H1 (cell line): ENCODE measurements around the gene HIVEP3. TPM values are rescaled to one million over a fixed set of nuclear protein-coding genes. Genes with fewer than 3 reads are reported as not detected.

Experiments used
- CTCF ChIA-PET: fragments of 300-600 bp; sonication (Branson Sonifier 250); formaldehyde crosslinking; loops from one replicate; lab custom pipeline; 2021; ENCODE audit not compliant: partially characterized antibody; lab: Charles Lee
- POLR2A ChIA-PET: fragments of 300-600 bp; sonication (Branson Sonifier 250); formaldehyde crosslinking; loops from one replicate; lab custom pipeline; 2021; ENCODE audit warnings: inconsistent platforms; ENCODE audit not compliant: partially characterized antibody; lab: Charles Lee
- DNase-seq, 2 experiments: peaks; one replicate each; pipeline versions ENCODE4 v3.0.0 to v3.0.0-alpha.2; 2010 to 2022; ENCODE audit warnings: low spot score in 2 of 2, low read depth in 1 of 2, mixed read lengths in 1 of 2
- FAIRE-seq: peaks from 2 replicates; lab custom pipeline; 2011; peaks lifted over from hg19 to GRCh38; lab: Jason Lieb, UNC
- H2AFZ ChIP-seq: 2 replicates; pipeline ENCODE4 v1.8.1; 2012; ENCODE audit warnings: low read length, inconsistent platforms
- H2AK5ac ChIP-seq: 2 replicates; pipeline ENCODE4 v1.6.1; 2013; ENCODE audit warnings: low read depth, low read length
- H2BK120ac ChIP-seq: replicated peaks from 2 replicates; pipeline ENCODE3; 2013; ENCODE audit warnings: low read depth, low read length, inconsistent platforms
- H2BK12ac ChIP-seq: 2 replicates; pipeline ENCODE4 v1.6.1; 2013; ENCODE audit warnings: low read depth, low read length
- H2BK15ac ChIP-seq: 2 replicates; pipeline ENCODE4 v1.6.1; 2013; ENCODE audit warnings: low read length
- H2BK20ac ChIP-seq: 2 replicates; pipeline ENCODE4 v1.6.1; 2013; ENCODE audit warnings: low read length
- H2BK5ac ChIP-seq: 2 replicates; pipeline ENCODE4 v1.6.1; 2013; ENCODE audit warnings: low read depth, low read length
- H3K14ac ChIP-seq: 2 replicates; pipeline ENCODE4 v1.6.1; 2013; ENCODE audit warnings: inconsistent platforms; ENCODE audit not compliant: insufficient read length
- H3K18ac ChIP-seq: 2 replicates; pipeline ENCODE4 v1.6.1; 2013; ENCODE audit warnings: low read length; ENCODE audit errors: extremely low read depth
- H3K23ac ChIP-seq: 2 replicates; pipeline ENCODE4 v1.6.1; 2013; ENCODE audit warnings: inconsistent platforms; ENCODE audit not compliant: insufficient read length
- H3K23me2 ChIP-seq: 2 replicates; pipeline ENCODE4 v1.6.1; 2013; ENCODE audit warnings: low read depth, low read length
- H3K27ac ChIP-seq: 2 replicates; pipeline ENCODE4 v1.6.1; 2011; ENCODE audit warnings: low read depth, low read length, inconsistent platforms
- H3K27me3 ChIP-seq, 4 experiments: replicated peaks in 1 of 4; 1 replicate in 1 of 4; 2 replicates in 3 of 4; pipeline versions ENCODE4 v1.6.1 to v1.8.1; 2011 to 2013; ENCODE audit warnings: low read length in 3 of 4, mild to moderate bottlenecking in 3 of 4, inconsistent platforms in 2 of 4, mixed read lengths in 2 of 4, moderate library complexity in 1 of 4; ENCODE audit not compliant: control insufficient read depth in 3 of 4, insufficient read depth in 3 of 4; ENCODE audit errors: extremely low read depth in 1 of 4
- H3K36me3 ChIP-seq, 4 experiments: 2 replicates each; pipeline versions ENCODE4 v1.6.1 to v1.8.1; 2011 to 2013; ENCODE audit warnings: mild to moderate bottlenecking in 4 of 4, low read length in 3 of 4, moderate library complexity in 2 of 4, control low read depth in 1 of 4, inconsistent platforms in 1 of 4; ENCODE audit not compliant: insufficient read depth in 4 of 4, control insufficient read depth in 2 of 4
- H3K4ac ChIP-seq: replicated peaks from 2 replicates; pipeline ENCODE3; 2013; ENCODE audit warnings: low read length, low read depth, mixed read lengths, inconsistent platforms; ENCODE audit not compliant: insufficient read length
- H3K4me1 ChIP-seq, 4 experiments: replicated peaks in 1 of 4; 1 replicate in 1 of 4; 2 replicates in 3 of 4; pipeline versions ENCODE4 v1.6.1 to v1.8.1; 2011 to 2013; ENCODE audit warnings: low read length in 3 of 4, inconsistent platforms in 2 of 4, mixed read lengths in 1 of 4; ENCODE audit not compliant: insufficient read depth in 4 of 4, control insufficient read depth in 3 of 4
- H3K4me2 ChIP-seq, 2 experiments: 2 replicates each; pipeline versions ENCODE4 v1.6.1 to v1.8.1; 2011 to 2013; ENCODE audit warnings: low read depth in 2 of 2, low read length in 2 of 2, control low read depth in 1 of 2, inconsistent platforms in 1 of 2, mild to moderate bottlenecking in 1 of 2; ENCODE audit not compliant: insufficient read depth in 1 of 2
- H3K4me3 ChIP-seq, 4 experiments: fragments of 200-600, 300-600 bp in 1 of 4; sonication (generic), shearing (Covaris generic), sonication (Bioruptor Twin) in 1 of 4; 2 replicates each; pipeline versions ENCODE4 v1.5.1 to v1.8.1; 2011 to 2016; ENCODE audit warnings: low read length in 4 of 4, low read depth in 3 of 4, control low read depth in 2 of 4, inconsistent platforms in 2 of 4, mild to moderate bottlenecking in 2 of 4, mixed read lengths in 1 of 4, moderate library complexity in 1 of 4; ENCODE audit not compliant: insufficient read depth in 2 of 4; ENCODE audit errors: extremely low read depth in 1 of 4
- H3K56ac ChIP-seq: replicated peaks from 2 replicates; pipeline ENCODE3; 2013; ENCODE audit warnings: low read depth, mild to moderate bottlenecking, mixed read lengths, low read length, inconsistent platforms; ENCODE audit not compliant: insufficient read length
- H3K79me1 ChIP-seq: 2 replicates; pipeline ENCODE4 v1.6.1; 2013; ENCODE audit warnings: low read depth, low read length, control low read depth
- H3K79me2 ChIP-seq, 2 experiments: 2 replicates each; pipeline versions ENCODE4 v1.6.1 to v1.8.1; 2012 to 2013; ENCODE audit warnings: low read length in 2 of 2, mild to moderate bottlenecking in 2 of 2, inconsistent platforms in 1 of 2; ENCODE audit not compliant: insufficient read depth in 2 of 2, control insufficient read depth in 1 of 2
- H3K9ac ChIP-seq, 4 experiments: replicated peaks in 1 of 4; 1 replicate in 1 of 4; 2 replicates in 3 of 4; pipeline versions ENCODE4 v1.6.1 to v1.8.1; 2011 to 2013; ENCODE audit warnings: low read depth in 3 of 4, low read length in 3 of 4, control low read depth in 2 of 4, mild to moderate bottlenecking in 2 of 4, moderate library complexity in 2 of 4, inconsistent platforms in 1 of 4; ENCODE audit errors: extremely low read depth in 1 of 4
- H3K9me3 ChIP-seq, 2 experiments: 2 replicates each; pipeline versions ENCODE4 v1.6.1 to v1.8.1; 2012 to 2013; ENCODE audit warnings: mild to moderate bottlenecking in 2 of 2, moderate library complexity in 2 of 2, control low read depth in 1 of 2, inconsistent platforms in 1 of 2, low read depth in 1 of 2, low read length in 1 of 2, mixed read lengths in 1 of 2; ENCODE audit not compliant: insufficient read depth in 2 of 2
- H4K20me1 ChIP-seq, 2 experiments: replicated peaks in 1 of 2; 2 replicates each; pipeline versions ENCODE3 to v1.8.1; 2011 to 2013; ENCODE audit warnings: inconsistent platforms in 2 of 2, low read length in 2 of 2, mild to moderate bottlenecking in 1 of 2; ENCODE audit not compliant: insufficient read depth in 2 of 2, control insufficient read depth in 1 of 2
- H4K5ac ChIP-seq: 2 replicates; pipeline ENCODE4 v1.6.1; 2013; ENCODE audit warnings: low read length, low read depth, mixed read lengths, inconsistent platforms; ENCODE audit not compliant: insufficient read length
- H4K8ac ChIP-seq: 2 replicates; pipeline ENCODE4 v1.8.0; 2013; ENCODE audit warnings: mild to moderate bottlenecking, moderate library complexity, low read length, inconsistent platforms; ENCODE audit not compliant: insufficient read depth; ENCODE audit errors: extremely low read depth
- H4K91ac ChIP-seq: replicated peaks from 2 replicates; pipeline ENCODE3; 2013; ENCODE audit warnings: low read length, mixed read lengths, inconsistent platforms; ENCODE audit not compliant: insufficient read length
- BRCA1 ChIP-seq: IDR thresholded peaks from 2 replicates; pipeline ENCODE4 v1.6.1; 2012; ENCODE audit warnings: low read depth, low read length, improper control_type of control experiment
- CBX5 ChIP-seq: fragments of 300-800, 300-1000 bp; sonication (generic); IDR thresholded peaks from 2 replicates; pipeline ENCODE4 v1.7.1; 2016; ENCODE audit warnings: antibody characterized with exemption, low read length, low read depth
- JUND ChIP-seq: IDR thresholded peaks from 2 replicates; pipeline ENCODE4 v1.6.1; 2011; ENCODE audit warnings: mild to moderate bottlenecking, improper control_type of control experiment, low read length
- KDM1A ChIP-seq: fragments of 200-600, 300-600 bp; sonication (generic); IDR thresholded peaks from 2 replicates; pipeline ENCODE4 v1.7.1; 2016; ENCODE audit warnings: mild to moderate bottlenecking, low read length, borderline replicate concordance
- MAFK ChIP-seq: IDR thresholded peaks from 2 replicates; pipeline ENCODE4 v1.6.1; 2012; ENCODE audit warnings: low read depth, mild to moderate bottlenecking, improper control_type of control experiment, low read length
- RNF2 ChIP-seq: fragments of 200-900, 300-1000 bp; sonication (generic); IDR thresholded peaks from 2 replicates; pipeline ENCODE4 v1.7.1; 2016; ENCODE audit warnings: borderline replicate concordance, low read depth, mild to moderate bottlenecking, antibody characterized with exemption, low read length; ENCODE audit not compliant: poor library complexity, severe bottlenecking; ENCODE audit errors: missing control alignments
- SUZ12 ChIP-seq: fragments of 200-600 bp; sonication (generic); IDR thresholded peaks from 2 replicates; pipeline ENCODE4 v1.6.1; 2012; ENCODE audit warnings: mild to moderate bottlenecking, inconsistent platforms, low read length, moderate library complexity, mixed read lengths
- ZNF274 ChIP-seq: IDR thresholded peaks from 2 replicates; pipeline ENCODE4 v1.7.0; 2012; ENCODE audit warnings: low read length, borderline replicate concordance; ENCODE audit errors: extremely low read depth
- WGBS, 2 experiments: shearing (Covaris generic) in 1 of 2; methylation state at CpG; one replicate each; pipeline versions ENCODE4 v1.1.6 to v1.1.7; 2013 to 2015; ENCODE audit warnings: low lambda C conversion rate in 2 of 2, mixed read lengths in 2 of 2, inconsistent platforms in 1 of 2, low coverage in 1 of 2, missing lambda C conversion rate in 1 of 2; ENCODE audit not compliant: insufficient replicate concordance in 2 of 2, insufficient coverage in 1 of 2, insufficient read length in 1 of 2; ENCODE audit errors: extremely low coverage in 1 of 2, missing lambda C conversion rate in 1 of 2; 5-methylcytosine and 5-hydroxymethylcytosine counted together
- polyA plus RNA-seq, 7 experiments: library from polyadenylated mRNA; depleted of rRNA in 3 of 7; stranded (reverse) in 5 of 7; unstranded in 2 of 7; fragments of >200 nt in 5 of 7; fragments of 200-250 nt in 2 of 7; gene quantifications; 1 replicate in 5 of 7; 2 replicates in 1 of 7; 4 replicates in 1 of 7; pipeline versions ENCODE4 v1.2.1 to v1.2.3, GENCODE V29; 2011 to 2013; ENCODE audit warnings: missing spikeins in 2 of 7, mixed read lengths in 2 of 7
- total RNA-seq: library from RNA; stranded (reverse); fragmentation: NEBNext Ultra II Directional; extraction: Animal tissue kit (Norgen Biotek cat#: 25700); gene quantifications from 2 replicates; pipeline ENCODE4 v1.2.1, GENCODE V29; 2021
- TF ChIP-seq, protein P1 (sequence below), 3 experiments: IDR thresholded peaks; 1 replicate in 2 of 3; 2 replicates in 1 of 3; pipeline versions ENCODE4 v1.5.1 to v1.6.1; 2011; ENCODE audit warnings: low read length in 3 of 3, mild to moderate bottlenecking in 3 of 3, inconsistent platforms in 2 of 3, low read depth in 1 of 3, moderate library complexity in 1 of 3; ENCODE audit not compliant: insufficient read depth in 1 of 3; ENCODE audit errors: control extremely low read depth in 1 of 3

Gene HIVEP3
- total and polyA plus RNA-seq, 2 of the 8 experiments (the other 6 are each of a cell fraction or from before 2014, with no cell fraction given): 0.24 to 0.69 TPM

DNA sequence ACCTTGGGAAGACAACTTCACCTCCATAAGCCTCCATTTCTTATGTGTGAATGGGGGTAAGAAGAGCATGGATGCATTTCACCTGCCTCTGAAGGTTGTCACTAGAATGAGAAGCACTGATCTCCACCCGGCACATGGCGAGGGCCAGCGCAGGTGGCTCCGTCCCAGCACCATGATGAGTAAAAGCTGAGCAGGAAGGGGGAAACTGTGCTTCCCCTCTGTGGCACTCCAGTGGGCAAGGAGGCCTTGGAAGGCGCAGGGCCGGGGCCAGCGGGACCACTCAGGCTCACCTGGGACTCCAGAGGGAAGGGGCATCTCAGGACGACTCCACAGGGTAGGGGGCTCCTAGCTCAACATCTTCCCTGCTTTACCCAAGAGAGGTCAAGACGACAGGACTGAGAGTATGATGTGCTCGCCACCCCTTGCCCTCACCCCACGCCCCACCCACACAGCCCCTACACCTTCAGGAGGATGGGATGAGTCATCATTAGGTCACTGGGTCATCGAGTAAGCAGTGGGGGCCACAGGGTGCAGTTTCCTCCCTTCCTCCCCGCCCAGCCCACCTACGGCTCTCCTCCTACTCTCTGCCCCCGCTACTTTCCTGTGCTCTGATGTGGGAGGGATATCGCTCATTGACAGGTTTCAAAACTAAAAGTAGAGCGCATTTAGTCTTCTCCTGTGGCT is 112.1 kb downstream of the HIVEP3 start:
- H3K9ac ChIP-seq: no peak overlapping the region
- no peak for TF ChIP-seq ZNF274
- no peak for TF ChIP-seq CBX5
- 0 out of 2 replicates have a peak, but pooled peaks have one; percentile 20 for TF ChIP-seq JUND
- TF ChIP-seq RNF2: no peak
- TF ChIP-seq MAFK: no peak
- TF ChIP-seq BRCA1: no peak
- TF ChIP-seq SUZ12: no peak
- TF ChIP-seq KDM1A: no peak
- TF ChIP-seq, protein P1, sequence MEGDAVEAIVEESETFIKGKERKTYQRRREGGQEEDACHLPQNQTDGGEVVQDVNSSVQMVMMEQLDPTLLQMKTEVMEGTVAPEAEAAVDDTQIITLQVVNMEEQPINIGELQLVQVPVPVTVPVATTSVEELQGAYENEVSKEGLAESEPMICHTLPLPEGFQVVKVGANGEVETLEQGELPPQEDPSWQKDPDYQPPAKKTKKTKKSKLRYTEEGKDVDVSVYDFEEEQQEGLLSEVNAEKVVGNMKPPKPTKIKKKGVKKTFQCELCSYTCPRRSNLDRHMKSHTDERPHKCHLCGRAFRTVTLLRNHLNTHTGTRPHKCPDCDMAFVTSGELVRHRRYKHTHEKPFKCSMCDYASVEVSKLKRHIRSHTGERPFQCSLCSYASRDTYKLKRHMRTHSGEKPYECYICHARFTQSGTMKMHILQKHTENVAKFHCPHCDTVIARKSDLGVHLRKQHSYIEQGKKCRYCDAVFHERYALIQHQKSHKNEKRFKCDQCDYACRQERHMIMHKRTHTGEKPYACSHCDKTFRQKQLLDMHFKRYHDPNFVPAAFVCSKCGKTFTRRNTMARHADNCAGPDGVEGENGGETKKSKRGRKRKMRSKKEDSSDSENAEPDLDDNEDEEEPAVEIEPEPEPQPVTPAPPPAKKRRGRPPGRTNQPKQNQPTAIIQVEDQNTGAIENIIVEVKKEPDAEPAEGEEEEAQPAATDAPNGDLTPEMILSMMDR (IDR thresholded peaks at IDR 0.05; ENCODE audit: control extremely low read depth in 1 of 3, insufficient read depth in 1 of 3, low read depth in 1 of 3, low read length in 3 of 3): no peak
- H3K4me2 ChIP-seq: no peak overlapping the region
- H3K27me3 ChIP-seq: no peaks in the 10 kb centered on the region
- no peak overlapping the region for H2BK120ac ChIP-seq
- FAIRE-seq (no peak), DNase-seq (no peak)
- ChIA-PET POLR2A (no interaction called here), CTCF (no interaction called here)
- no peaks in the 10 kb centered on the region for H4K20me1 ChIP-seq
- no peak overlapping the region for H4K5ac ChIP-seq
- no peak overlapping the region for H3K4ac ChIP-seq
- H3K9me3 ChIP-seq: no peaks in the 10 kb centered on the region
- H3K79me1 ChIP-seq: no peaks in the 10 kb centered on the region
- no peak overlapping the region for H3K18ac ChIP-seq
- H2BK15ac ChIP-seq: no peak overlapping the region
- no peak overlapping the region for H3K4me3 ChIP-seq
- H2AFZ ChIP-seq: no peak overlapping the region
- no peak overlapping the region for H3K56ac ChIP-seq
- no peaks in the 10 kb centered on the region for H3K36me3 ChIP-seq
- WGBS, 2 experiments: 84% methylated on average over 15 of the region's 17 CpGs; no CpG with 5 or more reads in 1 of the 2 experiments
- H3K23ac ChIP-seq: no peak overlapping the region
- no peak overlapping the region for H2BK5ac ChIP-seq
- H3K23me2 ChIP-seq: no peaks in the 10 kb centered on the region
- peak overlapping the region; percentile 7; the same call in 1 of the 2 replicates for H4K8ac ChIP-seq
- peaks cover 0 to 3% (median 0%) of the 10 kb centered on the region in 4 experiments; a peak in 2 of 7 replicates for H3K4me1 ChIP-seq
- H3K27ac ChIP-seq: no peak overlapping the region
- no peak overlapping the region for H2AK5ac ChIP-seq
- H3K14ac ChIP-seq: no peak overlapping the region
- no peak overlapping the region for H2BK20ac ChIP-seq
- H2BK12ac ChIP-seq: no peak overlapping the region
- H3K79me2 ChIP-seq: no peaks in the 10 kb centered on the region
- no peak overlapping the region for H4K91ac ChIP-seq
